GM15510 (cell line): ENCODE results near the gene TMEM263.

Experiments
- POLR2A ChIP-seq: IDR thresholded peaks from 3 replicates; pipeline ENCODE4 v1.6.1; 2011; ENCODE audit warnings: borderline replicate concordance; ENCODE audit not compliant: insufficient read length; ENCODE audit errors: extremely low read depth

The TMEM263 gene

DNA sequence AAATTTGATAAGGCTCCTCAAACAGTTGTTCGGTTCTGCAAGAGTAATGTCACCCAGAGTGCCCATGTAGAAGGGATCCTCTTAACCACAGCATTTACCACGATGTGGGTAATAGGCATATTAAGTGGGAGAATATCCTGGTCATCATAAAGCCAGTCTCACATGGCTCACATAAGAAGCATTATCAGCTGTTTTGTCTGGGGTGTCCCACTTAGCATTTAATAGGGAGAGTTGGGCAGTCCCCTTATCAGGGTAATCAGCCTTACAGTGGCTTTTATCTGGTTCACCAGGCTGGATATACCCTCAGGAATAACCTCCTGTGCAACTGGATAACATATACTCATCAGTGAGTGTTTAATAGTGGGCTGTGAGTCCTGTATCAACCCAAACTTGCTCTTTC lies 12.9 kb upstream of the TMEM263 start:
- TF ChIP-seq POLR2A: no peak

DNA sequence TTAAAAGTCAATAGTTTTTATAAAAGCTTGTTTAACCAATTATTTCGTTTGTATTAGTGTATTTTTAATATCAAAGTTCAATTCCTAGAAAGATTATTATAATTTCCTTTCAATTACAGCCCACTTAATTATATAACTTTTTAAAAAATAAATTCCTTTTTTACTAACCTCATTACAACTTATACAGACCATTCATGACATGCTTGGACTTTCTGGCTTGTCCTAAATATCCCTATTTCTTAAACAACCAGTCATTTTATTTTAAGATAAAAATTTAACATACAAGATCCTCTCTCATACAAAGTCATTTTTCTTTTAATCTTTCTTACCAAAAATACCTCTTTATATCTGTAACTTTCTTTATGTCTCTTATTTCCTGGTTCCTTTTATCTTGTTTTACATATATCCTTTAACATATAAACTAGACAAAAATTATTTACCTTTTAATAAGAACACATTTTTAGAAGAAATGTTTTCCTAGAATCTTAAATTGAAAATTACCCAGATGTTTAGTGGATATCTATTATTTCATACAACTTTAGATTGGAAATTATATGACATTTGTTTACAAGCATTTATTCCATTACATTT lies 10.4 kb upstream of the TMEM263 start:
- TF ChIP-seq POLR2A: no peak

DNA sequence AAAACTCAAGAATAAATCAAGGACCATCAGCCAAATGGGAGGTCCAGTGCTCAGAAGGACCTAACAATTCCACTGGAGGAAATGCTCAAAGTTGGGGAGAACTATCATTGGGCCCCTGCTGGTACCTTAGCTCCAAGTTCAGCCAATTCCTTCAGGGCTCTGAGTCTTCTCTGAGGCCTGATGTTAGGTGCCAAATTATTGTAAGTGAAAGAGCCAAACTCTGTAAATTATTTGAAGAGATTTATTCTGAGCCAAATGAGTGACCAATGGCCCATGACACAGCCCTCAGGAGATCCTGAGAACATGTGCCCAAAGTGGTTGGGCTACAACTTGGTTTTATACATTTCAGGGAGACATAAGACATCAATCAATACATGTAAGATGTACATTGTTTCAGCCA lies 8.2 kb upstream of the TMEM263 start:
- TF ChIP-seq POLR2A: no peak

DNA sequence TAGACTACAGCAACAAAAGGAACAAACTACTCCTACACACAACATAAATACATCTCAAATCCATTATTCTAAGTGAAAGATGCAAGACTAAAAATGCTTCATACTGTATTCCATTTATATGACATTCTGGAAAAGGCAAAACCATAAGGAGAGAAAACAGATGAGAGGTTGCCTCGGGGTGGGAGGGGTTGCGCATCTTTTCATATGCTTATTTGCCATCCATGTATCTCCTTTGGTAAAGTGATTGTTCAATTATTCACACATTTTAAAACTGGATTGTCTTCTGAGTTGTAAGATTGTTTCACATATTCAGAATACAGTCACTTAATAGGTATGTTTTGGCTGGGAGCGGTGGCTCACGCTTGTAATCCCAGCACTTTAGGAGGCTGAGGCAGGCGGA lies 5.1 kb upstream of the TMEM263 start:
- no peak for TF ChIP-seq POLR2A

DNA sequence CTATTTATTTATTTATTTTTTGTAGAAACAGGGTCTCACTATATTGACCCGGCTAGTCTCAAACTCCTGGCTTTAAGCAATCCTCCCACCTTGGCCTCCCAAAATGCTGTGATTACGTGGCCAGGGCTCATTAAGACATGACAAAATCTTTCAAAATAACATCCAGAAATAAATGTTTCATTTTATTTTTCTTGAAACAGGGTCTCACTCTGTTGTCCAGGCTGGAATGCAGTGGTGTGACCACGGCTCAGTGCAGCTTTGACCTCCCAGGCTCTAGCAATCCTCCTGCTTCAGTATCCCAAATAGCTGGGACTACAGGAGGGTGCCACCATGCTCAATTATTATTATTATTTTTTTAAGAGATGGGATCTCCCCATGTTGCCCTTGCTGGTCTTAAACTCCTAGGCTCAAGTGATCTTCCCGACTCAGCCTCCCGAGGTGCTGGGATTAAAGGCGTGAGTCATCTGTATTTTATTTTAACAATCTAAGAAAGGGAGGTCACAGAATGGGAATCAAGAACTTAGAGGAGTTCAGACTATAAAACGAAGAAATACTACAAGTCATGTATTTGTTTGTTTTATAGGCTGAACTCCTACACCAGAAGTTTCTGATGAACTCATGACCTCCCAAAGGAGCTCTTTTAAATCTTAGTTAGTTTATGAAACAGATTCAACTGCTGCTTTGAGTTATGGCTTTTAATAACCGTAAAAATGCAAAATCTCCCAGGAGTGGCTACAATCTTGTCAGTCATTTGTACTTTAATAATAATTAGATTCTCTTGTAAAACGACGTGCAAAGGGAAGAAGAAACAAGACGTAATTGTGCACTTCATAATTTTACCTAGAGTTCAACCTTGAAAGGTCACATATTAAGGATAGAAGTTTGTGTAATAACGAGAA lies 2.1 kb upstream of the TMEM263 start:
- TF ChIP-seq POLR2A: no peak

DNA sequence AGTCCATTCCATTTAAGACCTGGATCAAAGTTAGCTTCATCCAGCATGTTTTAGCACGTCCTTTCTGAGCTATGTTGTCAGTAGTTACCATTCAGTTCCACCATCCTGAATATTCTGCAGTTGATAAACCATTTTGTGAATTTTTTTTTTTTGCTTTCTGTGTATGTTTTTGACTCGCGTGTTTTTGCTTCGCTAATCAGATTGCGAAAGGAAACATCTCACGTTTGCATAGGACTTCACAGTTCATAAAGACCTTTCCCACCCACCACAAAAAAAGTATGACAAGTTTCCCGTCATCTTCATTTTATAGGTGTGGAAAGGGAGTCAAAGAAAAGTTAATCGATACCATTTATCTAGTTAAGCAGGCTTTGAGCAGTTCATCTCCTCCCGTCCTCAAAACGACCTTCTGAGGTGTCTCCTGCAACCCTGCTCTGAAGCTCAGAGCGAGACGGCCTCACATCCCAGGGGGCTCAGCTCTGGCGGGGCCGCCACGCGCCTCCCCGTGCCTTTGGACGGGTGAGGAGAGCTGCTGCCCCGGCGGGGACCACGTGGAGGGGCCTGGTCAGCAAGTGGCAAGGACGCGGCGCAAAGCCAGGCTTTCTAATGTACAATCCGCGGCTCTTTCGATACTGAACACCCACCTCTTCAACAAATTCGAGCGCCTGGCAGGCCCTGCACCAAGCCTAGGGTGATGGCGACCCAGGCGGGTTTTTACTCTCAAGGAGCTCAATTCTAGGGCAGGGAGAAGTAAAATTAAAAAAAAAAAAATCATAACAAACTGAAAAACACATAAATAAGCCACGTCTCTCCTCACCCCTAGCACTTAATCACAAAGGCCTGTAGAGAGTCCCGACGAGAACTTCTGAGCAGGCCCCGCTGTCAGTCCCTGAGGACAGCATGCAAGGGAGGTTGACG lies 988 bp upstream of the TMEM263 start:
- TF ChIP-seq POLR2A: no peak

DNA sequence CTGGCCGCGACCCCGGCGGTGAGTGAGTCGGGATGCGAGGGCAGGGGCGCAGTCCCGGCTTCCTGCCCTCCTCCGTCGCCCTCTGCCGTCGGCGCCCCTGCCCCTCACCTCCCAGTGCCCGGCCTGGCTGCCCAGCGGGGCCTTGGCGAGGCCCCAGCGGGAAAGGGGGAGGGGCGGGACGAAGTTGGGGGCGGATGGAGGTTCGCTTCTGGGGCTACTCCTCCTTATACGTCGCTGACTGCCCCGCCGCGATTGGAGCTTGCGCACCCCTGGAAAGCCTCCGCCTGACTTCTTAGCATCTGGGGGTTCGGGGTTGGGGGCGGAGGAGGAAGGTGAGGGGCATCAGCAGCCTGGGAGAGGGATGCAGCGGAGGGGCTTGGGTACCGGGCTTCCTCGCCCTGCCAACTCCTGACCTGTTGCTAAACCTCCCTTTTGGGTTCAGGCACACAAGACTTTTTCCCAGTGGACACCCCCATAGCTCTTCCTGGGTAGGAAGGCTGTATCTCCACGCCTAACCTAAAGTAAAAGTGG lies 406 bp downstream of the TMEM263 start:
- no peak for TF ChIP-seq POLR2A

DNA sequence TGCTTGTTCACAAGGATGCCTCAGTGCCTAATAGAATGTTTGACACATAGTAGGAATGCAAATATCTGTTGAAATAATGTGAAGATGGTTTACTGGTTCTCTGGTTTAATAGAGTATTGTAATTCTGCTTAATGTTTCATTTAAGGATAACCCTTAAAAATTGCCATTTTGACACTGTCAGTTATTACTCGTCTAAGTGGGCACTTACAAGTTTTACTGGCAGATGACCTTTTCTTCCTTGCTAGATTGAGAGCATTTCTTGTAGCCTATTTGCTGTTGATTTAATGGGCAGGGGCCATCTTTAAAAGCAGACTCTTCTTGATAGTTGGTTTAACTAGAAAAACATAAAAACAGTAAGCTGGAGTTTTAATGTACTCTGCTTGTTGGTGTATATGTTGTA lies 1.9 kb downstream of the TMEM263 start:
- TF ChIP-seq POLR2A: no peak

DNA sequence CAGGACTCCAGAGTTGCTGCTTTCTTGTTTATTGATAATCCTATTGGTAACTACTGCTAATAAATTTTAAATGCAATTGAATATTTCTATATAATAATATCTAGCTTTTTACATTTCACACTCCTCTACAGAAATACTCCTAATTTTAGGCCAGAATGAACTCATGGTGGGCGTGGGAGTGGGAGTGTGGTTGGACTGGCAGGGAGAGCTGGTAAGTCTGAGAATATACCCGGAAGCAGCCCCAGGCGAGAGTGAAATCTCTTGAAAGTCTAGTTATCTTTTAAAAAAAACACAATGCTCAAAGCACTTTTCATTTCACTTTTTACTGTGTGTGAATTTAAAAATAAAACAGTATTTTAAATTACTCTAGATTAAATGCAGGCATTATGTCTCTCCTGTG lies 4.7 kb downstream of the TMEM263 start:
- TF ChIP-seq POLR2A: no peak

DNA sequence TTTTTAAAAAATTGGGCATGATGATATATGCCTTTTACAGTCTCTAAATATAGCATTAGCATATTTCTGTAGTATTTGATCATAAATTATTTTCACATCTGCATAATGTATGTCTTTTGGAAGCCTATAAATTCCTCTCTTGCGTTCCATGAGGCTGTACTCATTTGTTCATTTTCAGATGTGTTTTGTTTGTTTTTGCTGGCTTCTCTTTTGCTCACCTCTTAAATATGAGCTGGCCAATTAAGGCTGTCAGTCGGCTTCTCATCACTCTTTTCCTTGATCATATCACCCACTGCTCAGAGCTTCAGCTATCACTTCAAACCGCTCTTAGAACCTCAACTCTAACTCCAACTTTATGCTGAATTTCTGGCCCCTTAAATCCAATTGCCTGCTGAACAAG lies 6.6 kb downstream of the TMEM263 start:
- TF ChIP-seq POLR2A: no peak

DNA sequence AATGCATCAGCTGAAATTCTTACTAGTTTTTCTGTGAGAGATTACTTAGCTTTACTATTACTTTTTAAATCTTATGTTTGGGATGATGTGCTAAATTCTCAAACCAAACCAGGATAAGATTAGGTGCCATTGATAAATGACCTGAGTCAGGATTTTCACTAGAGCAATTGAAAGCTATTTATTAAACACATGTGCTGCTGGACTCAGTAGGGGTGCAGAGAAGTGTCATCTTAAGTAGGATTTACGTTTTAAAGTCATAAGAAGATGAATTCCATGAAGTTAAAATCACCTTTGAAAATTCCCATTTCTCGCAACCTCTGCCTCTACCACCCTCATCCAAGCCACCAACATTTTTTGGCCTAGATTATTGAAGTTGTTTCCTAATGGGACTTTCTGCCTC lies 8.8 kb downstream of the TMEM263 start:
- TF ChIP-seq POLR2A: no peak

DNA sequence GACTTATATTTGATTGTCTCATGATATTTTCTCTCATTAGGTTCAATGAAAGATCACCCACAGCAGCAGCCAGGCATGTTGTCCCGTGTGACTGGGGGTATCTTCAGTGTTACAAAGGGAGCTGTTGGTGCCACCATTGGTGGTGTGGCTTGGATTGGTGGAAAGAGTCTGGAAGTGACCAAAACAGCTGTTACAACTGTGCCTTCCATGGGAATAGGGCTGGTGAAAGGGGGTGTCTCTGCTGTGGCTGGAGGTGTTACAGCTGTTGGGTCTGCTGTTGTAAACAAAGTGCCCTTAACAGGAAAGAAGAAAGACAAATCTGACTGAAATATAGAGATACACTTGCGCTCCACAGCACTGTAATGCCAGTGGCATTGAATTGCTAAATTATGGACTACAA lies 15.4 kb downstream of the TMEM263 start:
- no peak for TF ChIP-seq POLR2A

DNA sequence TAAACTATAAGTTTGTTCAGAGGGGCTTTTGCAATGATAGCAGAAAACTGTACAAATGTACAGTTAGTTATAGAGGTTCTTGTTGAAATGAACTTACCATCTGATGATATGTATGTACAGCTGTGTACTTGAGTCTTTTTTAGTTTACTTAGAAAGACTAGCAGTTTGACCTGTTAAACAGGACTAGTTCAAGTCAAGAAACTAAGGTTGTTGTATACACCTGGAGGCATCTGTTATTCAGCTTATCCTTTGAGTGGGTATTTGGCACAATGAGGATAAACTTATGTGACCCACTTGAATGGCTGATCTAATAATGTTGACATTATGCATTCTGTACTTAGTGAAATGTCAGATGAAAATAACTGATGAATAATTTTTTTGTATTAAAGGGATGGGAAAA lies 17.8 kb downstream of the TMEM263 start:
- no peak for TF ChIP-seq POLR2A

DNA sequence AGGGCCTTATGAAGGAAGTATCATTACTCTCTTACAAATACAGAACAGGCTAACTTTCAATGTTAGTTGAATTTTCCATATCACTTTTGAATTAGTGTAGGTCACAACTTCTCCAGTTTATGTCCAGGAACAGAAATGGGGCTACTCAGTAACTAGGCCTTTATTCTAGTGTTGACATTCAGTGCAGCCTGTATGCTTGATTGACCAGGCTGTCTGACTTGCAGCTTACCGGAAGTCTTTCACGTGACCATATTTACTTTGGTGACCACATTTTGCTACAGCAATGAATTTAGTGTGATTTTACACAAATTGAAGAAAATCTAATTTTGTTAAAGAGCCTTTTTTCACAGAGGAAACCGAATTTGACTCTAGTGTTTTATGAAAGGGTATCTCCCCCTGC lies 18.8 kb downstream of the TMEM263 start:
- TF ChIP-seq POLR2A: no peak

DNA sequence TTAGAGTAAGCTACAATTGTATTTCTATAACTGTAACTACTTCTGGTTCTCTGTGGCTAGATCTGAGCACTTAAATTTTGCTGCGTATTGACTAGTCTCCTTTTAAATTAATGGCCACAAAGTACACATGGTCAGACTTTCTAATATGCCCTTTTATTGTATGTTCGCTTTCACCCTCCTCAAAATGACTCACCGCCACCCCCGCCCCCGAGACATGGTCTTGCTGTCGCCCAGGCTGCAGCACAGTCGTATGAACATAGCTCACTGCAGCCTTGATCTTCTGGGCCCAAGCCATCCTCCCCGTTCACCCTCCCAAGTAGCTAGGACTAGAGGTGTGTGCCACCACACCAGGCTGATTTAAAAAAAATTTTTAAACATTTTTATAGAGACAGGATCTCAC lies 19.4 kb downstream of the TMEM263 start:
- no peak for TF ChIP-seq POLR2A

DNA sequence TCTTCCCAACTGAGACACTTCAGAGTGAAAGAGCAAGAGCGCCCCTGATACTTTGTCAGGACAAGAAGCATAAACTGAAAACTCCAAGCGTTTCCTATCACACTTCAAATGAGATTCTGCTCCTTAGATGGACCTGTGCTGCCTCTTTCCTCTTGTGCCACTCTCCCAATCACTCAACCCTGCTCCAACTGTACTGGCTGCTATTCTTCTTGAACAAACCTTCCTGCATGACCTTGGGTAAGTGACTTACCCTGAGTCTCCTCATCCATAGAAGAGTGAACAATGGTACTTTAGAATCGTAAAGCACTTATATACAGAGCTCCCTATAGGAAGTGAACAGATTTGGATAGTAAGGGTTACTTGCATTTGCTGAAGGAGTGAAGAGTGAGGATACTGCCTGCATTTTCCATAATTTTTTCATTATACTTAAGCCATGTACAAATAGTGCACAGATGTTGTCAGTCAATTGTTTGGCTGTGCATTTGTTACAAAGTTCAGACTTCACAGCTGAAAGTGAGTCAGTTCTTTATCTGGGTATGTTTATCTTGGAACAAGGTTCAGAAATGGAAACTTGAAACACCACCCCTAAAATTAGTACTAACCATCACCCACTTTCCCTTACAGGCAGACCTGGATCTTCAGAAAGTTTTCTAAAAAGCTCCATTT lies 20.4 kb downstream of the TMEM263 start:
- TF ChIP-seq POLR2A: no peak

DNA sequence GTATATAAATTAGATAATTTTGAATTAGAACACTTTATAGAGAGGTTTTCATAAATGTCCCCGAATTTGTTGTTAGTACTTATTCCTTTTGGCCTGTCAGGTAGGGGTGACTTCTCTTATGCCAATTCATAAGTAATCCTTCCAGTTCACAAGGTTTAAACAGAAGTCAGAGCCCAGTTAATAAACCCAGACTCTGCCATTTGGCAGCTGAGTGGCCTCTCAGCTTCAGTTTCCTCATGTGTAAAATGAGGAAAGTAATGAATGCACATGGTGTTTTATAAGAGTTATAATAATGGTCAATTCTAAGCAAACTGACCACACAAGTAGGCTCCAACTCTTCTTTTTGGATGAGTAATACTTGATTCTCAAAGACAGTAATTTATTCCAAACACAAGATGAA lies 21.0 kb downstream of the TMEM263 start:
- TF ChIP-seq POLR2A: no peak
